Right hindlimb (tissue), 1 donor: ENCODE data around the gene DAGLB.
"Not testable (repeated sequence)": the region's sequence is repeated elsewhere in the genome, so short reads cannot be mapped to it uniquely, and the experiment has no call there.

Experiments used
- DNase-seq: peaks from one replicate; pipeline ENCODE4 v3.0.0-alpha.2; 2018

The DAGLB gene

GRCh38 chr7:6447581-6448199 is at the start of gene DAGLB:
Gene DAGLB (minus strand): TSS chr7:6447954. CDS start chr7:6447842, 112 bp downstream.
- peak; percentile 95 for DNase-seq

DNA sequence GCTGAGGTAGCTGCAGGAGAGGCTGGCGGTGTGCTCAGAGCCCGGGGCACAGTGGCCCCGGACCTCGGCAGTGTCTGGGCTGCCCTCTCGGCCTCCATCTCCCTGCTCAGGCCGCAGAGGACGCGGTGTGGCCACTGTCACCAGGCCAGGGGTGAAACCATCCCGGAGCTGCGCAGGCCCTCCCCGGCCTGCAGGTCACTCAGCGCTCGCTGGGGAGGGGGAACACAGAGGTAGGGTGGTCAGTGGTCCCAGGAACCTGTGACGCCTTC is 49.8 kb upstream of the DAGLB start:
- no peak for DNase-seq

DNA sequence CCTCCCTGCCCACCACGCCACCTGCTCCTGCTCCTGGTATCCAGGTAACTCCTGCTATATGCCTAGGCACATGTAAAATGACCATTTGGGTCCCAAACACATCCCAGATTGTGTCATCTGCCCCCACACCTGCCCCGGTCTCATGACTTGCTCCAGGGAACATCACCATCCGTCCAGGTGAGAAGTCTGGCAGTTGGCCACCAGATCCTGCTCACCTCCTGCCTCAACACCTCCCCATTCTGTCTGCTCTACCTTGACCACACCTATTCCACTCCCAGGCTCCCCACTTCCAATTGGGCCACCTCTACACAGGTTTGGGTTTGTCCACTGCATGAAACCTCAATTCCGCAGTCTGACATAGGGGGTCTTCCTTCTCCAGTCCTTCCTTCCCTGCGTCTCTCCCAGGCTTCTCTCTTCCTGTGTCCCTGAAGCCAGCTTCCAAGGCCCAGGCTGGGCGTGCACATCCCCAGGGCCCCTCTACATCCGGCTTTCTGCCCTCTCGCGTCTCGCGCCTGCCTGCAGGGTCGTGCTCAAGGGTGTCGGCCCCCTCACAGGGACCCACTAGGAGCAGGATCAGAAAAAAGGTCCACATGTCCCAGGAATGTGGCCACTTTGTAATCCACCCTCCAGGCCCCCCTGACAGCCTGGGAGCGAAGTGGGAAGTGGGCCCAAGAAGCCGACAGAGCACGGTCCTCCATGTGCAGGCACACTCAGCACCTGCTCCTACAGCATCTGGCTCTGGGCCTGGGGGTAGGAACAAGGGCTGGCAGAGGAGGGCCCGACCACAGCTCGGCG is 49.3 kb upstream of the DAGLB start:
- no peak for DNase-seq

GRCh38 chr7:6495597-6496262 is 48.0 kb upstream of the DAGLB start:
- DNase-seq: no peak

DNA sequence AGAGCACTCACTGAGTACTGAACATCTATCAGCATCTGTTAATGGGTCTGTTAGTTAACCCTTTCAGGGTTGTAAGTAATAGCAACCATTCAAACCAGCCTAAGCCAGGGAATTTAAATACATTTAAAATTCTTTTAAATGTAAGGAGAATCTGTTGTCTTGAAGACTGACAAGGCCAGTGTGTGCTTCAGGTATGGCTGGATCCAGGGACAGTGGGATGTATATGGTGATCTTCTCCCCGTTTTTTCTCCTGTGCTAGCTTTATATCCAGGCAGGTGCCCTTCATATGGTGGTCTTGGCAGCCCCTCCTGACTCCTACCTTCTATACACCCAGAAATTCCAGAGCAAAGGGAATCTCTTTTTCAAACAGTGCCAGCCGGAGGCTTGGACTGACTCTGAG is 46.6 kb upstream of the DAGLB start:
- DNase-seq: no peak

DNA sequence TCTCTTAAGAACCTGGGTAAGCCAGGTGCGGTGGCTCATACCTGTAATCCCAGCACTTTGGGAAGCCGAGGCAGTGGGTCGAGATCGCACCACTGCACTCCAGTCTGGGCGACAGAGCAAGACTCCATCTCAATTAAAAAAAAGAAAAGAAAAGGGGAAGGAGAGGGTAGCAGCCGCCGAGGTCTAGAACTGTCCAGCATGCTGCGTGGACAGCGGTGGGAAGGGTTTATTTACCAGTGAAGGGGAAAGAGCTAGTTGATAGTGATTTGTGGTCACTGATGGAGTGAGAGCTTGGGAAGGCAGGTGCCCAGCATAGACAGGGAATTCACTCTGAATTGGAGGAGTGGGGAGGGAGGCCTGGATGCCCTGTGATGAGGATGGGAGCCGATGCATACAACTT is 43.4 kb upstream of the DAGLB start:
- DNase-seq: no peak

DNA sequence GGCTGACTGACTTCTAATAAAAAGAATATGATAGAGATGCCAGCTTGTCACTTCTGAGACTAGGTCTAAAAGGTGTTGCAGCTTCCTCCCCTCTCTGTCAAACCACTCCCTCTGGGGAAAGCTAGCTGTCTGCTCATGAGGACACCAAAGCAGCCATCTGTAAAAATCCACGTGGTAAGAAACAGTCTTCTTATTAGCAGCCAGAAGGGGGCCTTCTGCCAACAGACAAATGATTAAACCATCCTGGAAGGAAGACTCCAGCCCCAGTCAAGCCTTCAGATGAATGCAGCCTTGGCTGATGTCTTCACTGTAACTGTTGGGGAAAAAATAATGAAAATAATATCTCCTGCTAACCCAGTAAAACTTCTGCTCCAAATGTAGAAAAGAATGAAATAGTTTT is 41.9 kb upstream of the DAGLB start:
- no peak for DNase-seq

DNA sequence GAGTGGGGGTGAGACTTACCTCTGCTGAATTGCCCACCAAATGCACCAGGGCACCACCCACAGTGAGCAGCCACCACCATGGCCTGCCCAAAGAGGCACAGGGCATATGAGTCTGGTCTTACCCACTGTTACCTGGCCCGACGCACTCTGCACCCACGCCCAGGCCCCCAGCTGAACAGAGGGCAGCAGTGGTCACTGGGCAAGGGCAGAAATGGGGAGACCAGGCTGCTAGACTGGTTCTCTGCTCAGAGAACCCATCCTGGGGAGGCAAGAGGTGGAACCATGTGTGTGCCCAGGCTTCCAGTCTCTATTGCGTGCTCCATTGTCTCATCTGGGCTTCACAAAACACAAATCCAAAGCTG is 39.4 kb upstream of the DAGLB start:
- DNase-seq: no peak

- no peak for DNase-seq
These were observed 38.9 kb upstream of the DAGLB start for GRCh38 chr7:6486438-6487183.

DNA sequence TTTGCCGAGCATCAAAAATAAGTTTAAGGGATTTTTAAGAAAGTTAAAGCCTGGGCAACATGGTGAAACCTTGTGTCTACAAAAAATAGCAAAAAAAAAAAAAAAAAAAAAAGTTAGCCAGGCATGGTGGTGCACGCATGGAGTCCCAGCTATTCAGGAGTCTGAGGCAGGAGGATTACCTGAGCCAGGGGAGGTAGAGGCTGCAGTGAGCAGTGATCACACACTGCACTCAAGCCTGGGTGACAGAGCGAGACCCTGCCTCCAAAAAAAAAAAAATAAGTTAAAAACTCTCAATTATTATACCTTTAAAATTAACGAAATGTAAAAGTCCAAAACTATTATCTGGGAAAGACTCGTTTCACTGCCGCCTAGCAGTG is 35.0 kb upstream of the DAGLB start:
- DNase-seq: no peak

- DNase-seq: no peak
These were observed 34.6 kb upstream of the DAGLB start for GRCh38 chr7:6482307-6482706.

GRCh38 chr7:6481445-6481844 is 33.7 kb upstream of the DAGLB start:
- DNase-seq: no peak

DNA sequence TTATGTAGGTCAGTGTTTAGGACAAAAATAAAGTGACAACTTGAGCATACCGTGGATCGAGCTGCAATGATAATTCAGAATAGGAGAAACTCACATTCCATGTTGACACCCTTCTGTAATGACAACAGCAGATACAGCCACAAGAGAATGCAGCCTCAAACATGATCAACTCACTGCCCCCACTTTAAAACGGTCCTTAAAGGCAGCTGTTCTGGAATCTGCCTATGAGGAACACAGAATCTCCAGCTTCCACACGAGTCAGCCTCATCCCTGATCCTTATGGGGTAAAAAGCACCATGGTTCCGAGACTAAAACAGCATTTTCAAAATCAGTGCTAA is 32.5 kb upstream of the DAGLB start:
- no peak for DNase-seq

GRCh38 chr7:6479067-6479466 is 31.3 kb upstream of the DAGLB start:
- no peak for DNase-seq

DNA sequence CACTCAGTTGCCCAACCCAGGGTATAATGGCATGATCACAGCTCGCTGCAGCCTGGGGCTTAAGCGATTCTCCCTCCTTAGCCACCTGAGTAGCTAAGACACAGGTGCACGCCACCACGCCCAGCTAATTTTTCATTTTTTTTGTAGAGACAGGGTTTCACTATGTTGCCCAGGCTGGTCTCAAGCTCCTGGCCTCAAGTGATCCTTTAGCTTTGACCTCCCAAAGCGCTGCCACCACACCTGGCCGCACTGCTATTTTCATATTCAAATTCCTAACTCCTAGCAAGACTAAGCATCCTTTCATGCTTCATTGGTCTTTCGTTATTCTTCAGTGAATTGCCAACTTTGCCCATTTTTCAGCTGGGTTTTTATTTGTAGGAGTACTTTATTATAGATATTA is 30.4 kb upstream of the DAGLB start:
- no peak for DNase-seq

DNA sequence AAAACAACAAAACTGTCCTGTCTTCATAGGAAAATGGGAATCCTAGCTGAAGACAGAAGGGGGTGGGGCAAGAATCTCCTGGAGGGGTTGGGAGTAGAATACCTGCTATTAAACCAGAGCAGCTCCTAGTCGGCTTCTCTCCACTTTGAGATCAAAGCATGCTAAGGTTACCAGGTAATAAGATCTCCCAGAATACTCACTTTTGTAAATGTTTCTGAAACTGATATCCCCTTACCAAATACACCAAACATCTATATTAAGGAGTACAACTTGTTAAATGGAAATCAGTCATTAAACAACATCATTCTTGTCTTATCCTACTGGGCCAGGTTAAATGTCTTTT is 29.5 kb upstream of the DAGLB start:
- DNase-seq: no peak

DNA sequence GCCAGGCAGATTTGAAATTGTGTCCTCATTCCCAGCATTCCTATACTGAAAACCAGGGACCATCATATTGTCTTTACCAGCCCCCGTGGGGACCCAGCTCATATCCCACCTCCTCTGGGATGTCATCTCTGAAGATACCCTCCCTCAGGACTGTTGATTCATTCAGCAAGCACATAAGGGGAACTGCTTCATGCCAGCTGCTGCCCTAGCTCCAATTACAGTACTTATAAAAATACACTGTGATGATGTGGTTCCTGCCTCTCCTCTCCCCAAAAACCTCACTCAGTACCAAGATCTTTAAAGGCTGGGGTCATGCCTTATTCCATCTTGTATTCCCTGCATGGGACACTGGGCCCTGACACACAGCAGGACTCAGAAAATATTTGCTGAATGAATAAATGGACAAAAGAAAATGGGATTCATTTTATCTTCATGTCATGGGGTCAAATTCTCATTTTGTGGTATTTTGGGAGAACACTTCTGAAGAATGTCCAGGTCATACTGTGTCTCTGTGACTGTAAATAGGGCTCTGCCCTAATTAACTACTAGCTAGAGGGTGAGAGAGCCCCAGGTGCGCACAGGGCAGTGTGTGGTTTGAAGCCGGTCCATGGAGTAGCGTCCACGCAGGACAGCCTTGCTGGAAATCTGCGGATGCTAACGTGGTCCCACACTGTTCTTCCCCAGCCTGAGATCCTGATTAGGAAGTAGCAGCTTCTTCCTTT is 29.0 kb upstream of the DAGLB start:
- DNase-seq: no peak

- no peak for DNase-seq
These were observed 27.9 kb upstream of the DAGLB start for GRCh38 chr7:6475433-6476186.

DNA sequence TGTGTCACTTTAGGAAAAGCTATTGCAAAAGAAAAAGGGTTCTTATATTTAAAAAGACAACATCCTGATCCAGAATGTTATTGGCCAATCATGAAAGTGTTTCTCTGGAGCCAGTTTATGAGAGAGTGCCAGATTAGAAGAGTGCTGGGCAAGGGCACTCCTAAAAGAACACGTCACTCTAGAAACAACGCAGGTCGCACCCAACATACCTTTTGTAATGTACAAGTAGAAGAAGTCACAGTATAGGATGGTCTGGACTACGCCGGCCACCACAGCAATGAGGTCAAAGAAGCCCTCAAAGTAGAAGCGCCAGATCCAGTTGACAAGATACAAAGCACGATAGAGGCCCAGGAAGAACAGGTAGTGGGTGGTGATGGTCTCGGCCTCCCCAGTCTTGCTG is 18.1 kb upstream of the DAGLB start:
- DNase-seq: no peak

DNA sequence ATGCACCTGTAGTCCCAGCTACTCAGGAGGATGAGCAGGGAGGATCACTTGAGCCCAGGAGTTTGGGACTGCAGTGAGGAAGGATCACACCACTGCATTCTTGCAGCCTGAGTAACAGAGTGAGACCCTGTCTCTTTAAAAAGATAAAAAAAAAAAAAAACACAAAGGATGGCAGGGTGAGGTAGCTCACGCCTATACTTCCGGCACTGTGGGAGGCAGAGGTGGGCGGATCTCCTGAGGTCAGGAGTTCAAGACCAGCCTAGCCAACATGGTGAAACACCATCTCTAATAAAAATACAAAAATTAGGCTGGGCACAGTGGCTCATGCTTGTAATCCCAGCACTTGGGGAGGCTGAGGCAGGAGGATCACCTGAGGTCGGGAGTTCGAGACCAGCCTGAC is 15.9 kb upstream of the DAGLB start:
- DNase-seq: not testable (repeated sequence)

GRCh38 chr7:6461946-6462550 is 14.3 kb upstream of the DAGLB start:
- DNase-seq: no peak

DNA sequence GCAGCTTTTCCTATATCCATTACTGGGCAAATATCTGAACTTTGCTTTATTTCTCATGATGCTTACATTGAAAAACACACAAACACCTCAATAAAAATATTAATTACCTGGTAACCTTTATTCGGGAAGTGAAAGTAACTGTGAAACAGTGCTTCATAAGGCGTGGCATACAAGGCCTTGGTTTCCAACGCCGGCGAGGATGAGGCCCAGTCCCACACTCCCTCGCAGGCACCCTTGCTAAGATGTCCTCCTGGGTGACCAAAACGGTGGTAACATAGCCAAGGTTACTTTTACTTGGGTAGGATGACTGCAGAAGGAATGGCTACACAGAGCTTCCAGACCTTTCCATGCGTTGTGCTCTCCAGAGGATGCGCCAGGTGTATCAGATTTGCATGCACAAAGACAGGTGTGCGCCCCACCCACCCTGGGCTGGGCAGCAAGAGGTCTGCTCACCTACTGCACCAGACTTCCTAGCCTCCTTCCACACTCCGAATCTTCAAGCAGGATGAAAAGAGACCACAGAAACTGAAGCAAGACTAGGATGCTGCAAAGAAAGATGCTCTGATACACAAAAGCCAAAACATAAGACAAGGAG is 13.3 kb upstream of the DAGLB start:
- no peak for DNase-seq
